ENCODE measurements around the gene YES1.

GRCh38 chr18:799943-800342 is 12.1 kb downstream of the YES1 start:
- TF ChIP-seq CTCF (IDR thresholded peaks at IDR 0.05) (no peak), EZH2phosphoT487 (IDR thresholded peaks at IDR 0.05) (no peak), EZH2 (IDR thresholded peaks at IDR 0.05) (no peak)
